PFSK-1 (cell line): ENCODE data around the gene EPM2A.

ENCODE experiments used
- POLR2AphosphoS5 ChIP-seq: IDR thresholded peaks from 2 replicates; pipeline ENCODE4 v1.6.1; 2012; ENCODE audit warnings: low read depth, mild to moderate bottlenecking, control low read depth, low read length, moderate library complexity
- REST ChIP-seq, 2 experiments: IDR thresholded peaks; 2 replicates each; pipeline versions ENCODE4 v1.6.1 to v1.8.0; 2011 to 2012; ENCODE audit warnings: low read depth in 2 of 2, low read length in 2 of 2, control low read depth in 1 of 2, inconsistent platforms in 1 of 2, mild to moderate bottlenecking in 1 of 2, moderate library complexity in 1 of 2; ENCODE audit not compliant: insufficient read depth in 1 of 2
- SIN3A ChIP-seq: IDR thresholded peaks from 2 replicates; pipeline ENCODE4 v1.6.1; 2012; ENCODE audit warnings: mild to moderate bottlenecking, low read length, moderate library complexity, borderline replicate concordance; ENCODE audit not compliant: insufficient read depth

- TF ChIP-seq POLR2AphosphoS5 (peak; percentile 27; the same call in 1 of the 2 replicates), SIN3A (no peak), REST (IDR thresholded peaks at IDR 0.05; ENCODE audit: insufficient read depth in 1 of 2, low read depth in 2 of 2, low read length in 2 of 2) (no peak; a peak in 1 of 4 replicates)
These were observed at the start of gene EPM2A for GRCh38 chr6:145735356-145736165.
